DMS114 treated with DMSO at 0.1 percent for 48 hours (cell line): ENCODE measurements around the gene ASTN2.

Source experiments
- DNase-seq: peaks from one replicate; lab custom pipeline; 2025; ENCODE audit not compliant: unreplicated experiment; lab: John Stamatoyannopoulos, UW

The ASTN2 gene

DNA sequence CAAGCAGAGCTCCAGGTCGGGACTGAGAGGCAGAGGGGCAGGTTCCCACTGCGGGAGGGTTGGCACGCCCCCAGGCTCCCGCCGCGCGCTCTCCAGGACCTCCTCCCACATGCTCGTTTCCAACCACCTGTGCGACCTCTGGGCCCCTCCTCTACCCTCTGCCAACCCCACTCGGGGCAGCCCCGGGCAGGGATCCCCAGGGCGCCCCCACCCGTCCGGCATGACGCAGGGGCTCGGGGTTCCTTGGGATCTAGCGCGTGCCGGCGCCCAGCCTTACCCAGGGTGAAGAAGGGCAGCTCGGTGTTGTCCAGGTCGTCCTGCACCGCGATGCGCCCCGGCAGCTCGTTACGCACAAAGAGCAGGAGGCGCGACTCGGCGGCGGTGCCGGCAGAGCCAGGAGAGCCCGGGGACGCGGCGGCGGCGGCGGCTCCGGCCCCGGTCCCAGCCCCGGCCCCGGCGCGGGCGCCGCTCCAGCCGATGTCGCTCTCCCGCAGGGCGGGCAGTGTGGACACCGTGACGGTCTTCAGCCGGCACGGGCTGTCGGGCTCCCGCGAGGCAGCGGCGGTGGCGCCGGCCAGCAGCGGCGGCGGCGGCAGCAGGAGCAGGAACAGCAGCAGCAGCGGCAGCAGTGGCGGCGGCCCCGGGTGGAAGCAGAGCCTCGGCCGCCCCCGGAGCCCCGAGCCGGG, 494 bp downstream of the ASTN2 start:
- DNase-seq = no peak

- no peak for DNase-seq
Observed at GRCh38 chr9:117413346-117414219, 1.3 kb downstream of the ASTN2 start.

GRCh38 chr9:117412841-117413240, 2.0 kb downstream of the ASTN2 start:
- DNase-seq = no peak

GRCh38 chr9:117412006-117412715, 2.7 kb downstream of the ASTN2 start:
- DNase-seq = no peak

DNA sequence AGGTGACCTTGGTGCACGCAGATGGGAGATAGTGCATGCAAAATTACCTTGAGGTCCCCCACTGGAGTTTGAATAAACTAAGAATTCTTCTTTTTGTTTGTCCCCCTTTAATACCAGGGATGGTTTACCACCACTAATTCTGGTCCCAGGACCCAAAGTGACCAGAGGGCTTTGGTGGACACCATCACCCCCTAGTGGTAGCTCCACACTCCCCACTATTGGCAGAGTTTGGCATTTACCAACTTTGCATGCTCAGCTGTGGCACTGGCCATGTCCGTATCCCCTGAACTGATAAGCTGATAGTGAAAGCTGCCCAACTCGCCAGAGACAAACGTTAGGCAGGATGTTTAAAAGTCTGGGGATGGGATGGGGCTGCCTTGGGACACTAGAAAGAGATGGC, 3.3 kb downstream of the ASTN2 start:
- no peak for DNase-seq

GRCh38 chr9:117409321-117409720, 5.5 kb downstream of the ASTN2 start:
- no peak for DNase-seq

DNA sequence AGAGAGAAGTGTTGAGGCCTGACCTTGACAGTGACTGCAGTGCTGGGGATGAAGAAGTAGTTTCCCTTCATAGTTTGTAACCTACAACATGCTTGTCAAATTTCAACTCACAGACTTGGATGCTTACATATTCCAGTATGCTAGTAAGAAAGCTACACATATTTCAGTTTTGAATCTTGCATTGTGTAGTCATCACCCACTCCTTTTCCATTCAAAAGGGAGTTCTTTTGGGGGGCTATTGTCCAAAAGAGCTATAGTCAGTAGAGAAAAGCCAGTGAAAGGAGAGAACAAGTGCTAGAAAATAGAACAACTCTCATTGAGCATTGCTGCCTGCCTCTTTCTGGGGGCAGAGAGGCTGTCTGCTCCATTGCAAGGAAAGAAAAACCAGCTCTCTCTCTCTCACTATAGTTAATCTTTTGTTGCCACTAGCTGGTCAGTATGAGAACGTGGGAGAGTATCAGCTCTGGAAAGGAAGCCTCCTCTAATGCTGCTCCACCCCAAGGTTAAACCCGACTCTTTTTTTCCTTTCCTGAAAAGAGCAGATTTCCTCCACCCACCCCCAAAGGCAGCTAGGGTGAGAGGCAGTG, 7.3 kb downstream of the ASTN2 start:
- no peak for DNase-seq

DNA sequence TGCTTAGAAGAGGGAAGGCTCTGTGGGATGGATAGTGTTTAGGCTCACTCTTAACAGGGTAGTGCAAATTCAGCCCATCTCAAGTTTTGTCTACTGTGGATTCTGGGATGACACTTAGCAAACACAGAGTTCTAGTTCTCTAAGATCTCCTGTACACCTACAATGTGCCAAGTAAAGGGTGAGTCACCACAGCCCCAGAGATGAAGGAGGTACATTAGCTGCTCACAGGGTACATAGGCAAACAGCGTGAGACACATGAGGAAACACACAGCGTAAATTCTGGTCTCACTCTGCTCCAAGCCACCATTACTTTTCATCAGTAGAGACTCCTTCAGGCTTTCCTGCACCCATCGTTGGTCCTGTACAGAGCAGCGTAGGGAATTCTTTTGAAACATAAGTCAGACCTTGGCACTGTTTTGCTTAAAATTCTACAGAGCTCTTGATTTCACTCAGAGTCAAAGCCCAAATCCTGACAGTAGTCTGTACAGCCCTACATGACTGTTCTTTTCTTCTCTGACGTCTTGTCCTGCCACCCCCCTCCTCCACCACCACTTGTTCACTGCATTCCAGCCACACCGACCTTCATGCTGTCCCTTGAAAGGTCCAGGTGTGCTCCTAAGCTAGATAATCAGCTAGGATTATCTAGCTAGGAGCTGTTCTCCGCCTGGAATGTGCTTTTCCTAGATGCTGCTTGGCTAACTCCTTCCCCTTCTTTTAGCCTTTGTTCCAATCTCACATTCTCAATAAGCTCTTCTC, 8.7 kb downstream of the ASTN2 start:
- DNase-seq = no peak

DNA sequence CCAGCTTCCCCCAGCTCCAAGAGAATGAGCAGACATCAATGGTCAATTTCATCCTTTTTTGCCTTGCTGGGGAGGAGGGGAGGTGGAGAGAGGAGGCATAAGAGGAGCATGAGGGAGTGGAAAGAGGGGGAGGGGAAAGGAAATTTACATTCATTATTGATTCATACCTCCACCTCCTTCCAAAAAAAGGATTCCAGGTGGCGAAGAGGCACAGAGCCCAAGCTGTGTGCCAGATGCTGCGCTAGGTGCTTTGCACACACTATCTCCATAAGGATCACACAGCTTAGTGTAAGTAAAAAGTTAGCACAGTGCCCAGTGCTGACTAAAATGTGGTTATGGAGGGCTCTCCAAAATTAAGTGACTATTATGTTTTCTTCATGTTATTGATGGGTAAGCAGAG, 11.0 kb downstream of the ASTN2 start:
- DNase-seq = no peak

DNA sequence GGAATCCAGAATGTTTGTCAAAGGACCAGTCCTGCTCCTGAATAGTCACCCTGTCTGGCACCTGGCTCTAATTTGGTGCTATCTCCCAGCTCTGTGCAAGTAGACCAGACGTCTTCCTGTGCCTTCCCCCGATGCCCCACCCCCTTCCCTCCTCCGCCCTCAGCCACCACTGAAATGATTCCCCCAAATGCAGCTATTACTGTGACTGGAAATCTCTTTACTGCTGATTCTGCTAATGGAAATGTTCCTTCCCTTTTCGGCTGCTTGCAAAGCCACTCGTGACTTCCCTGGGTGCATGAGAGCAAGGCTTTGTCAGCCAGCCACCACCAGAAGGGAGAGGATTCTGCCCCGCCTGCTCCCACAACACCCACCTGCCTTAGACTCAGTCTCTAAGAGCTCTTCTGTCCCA, 11.4 kb downstream of the ASTN2 start:
- DNase-seq = no peak

- no peak for DNase-seq
Observed at GRCh38 chr9:117400171-117400570, 14.7 kb downstream of the ASTN2 start.

GRCh38 chr9:117395151-117395650, 19.7 kb downstream of the ASTN2 start:
- DNase-seq = no peak

DNA sequence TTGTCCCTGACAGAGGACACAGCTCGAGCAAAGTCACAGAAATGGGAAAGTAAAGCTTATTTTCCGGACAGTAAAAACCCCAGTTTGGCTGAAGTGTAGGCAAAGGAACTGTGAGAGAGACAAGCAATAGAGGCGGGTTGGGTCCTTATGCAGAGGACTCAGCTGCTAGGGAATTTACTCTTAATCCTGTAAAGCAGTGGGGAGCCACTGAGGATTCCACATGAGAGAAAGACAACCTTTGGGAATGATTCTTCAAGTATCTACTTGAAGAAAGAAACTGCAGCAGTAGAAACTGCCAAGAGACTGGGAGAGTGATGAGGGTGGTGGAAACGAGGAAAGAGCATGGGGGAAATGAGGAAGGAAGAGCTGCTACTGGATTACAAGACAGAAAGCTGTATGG, 20.2 kb downstream of the ASTN2 start:
- no peak for DNase-seq

GRCh38 chr9:117392992-117393391, 21.9 kb downstream of the ASTN2 start:
- no peak for DNase-seq

DNA sequence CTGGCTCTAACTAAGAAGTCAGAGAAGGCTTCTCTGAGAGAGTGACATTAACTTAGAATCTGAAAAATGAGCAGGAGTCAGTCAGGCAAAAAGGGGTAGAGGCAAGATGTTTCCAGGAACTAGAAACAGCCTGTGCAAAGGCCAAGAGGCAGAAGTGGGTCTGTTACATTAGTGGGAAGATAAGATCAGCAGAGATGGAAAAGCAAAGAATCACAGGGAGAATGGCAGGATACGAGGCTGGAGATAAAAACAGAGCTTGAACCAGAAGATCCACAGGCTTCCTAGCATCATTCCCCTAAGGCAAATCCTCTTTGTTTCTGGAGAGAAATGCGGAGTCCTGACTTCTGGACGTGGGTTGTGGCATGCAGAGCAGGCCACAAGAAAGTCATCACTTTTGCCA, 27.4 kb downstream of the ASTN2 start:
- no peak for DNase-seq

DNA sequence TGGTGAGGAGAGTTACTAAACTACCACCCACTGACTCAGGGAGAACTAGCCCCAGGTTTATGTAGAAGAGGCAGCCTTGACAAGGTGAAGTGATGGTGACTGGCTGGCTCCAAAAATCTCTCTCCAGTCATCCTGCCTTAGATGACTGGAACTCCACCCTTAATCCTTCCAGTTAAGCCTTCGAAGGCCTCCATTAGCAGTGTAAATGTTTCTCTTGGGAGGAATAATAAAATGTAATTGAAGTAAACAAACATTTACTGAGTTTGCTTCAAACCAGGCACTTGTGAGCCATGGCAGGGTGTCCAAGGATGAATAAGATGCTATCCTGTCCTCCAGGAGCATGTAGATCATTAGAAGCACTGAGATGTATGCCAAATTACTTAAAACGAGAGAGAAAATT, 35.5 kb downstream of the ASTN2 start:
- no peak for DNase-seq

DNA sequence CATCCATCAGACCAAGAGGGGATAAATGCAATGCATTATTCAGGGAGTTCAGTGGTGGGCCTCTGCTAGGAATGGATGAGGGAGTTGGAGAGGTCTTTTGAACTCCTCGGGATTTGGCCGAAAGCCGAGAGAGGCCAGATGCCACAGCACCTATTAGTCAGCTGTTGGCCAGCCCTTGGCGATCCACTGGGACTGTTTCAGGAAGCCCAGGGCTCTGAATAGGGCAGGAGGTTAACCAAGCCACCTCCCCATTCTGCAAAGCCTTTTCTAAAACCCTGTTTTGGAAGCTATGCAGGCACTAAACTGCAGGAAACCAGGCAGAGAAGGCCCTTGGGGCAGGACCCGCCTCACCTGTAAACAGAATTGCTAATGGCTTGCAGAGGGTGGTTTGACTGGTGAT, 37.8 kb downstream of the ASTN2 start:
- DNase-seq = no peak

GRCh38 chr9:117375956-117376355, 38.9 kb downstream of the ASTN2 start:
- no peak for DNase-seq

DNA sequence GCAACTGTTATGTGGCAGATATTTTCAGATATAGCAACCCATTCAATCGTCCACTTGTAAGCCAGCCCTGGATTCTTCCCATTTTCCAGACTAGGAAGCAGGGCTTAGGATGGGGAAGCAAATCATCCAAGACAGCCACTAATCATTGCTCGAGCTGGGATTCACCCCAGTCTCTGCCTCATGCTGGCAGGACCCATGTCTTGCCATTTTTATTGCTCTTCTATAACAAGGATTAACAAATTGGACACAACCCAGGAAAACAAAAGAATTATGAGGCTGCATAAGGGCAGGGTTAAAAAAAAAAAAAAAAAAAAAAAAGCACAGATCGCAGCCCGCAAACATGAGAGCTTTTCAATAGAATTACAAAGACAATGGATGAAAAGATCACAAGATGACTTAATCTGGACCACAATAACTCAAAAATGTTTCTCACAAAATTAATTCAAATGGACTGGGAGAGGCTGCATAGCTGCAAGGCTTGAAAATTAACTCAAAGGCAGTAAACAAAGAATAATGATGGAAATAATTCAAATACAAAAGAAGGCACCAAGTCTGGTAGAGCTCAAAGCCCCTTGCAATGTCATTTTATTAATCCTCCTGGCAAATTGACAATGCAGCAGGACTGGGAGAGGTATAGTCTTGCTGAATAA, 40.7 kb downstream of the ASTN2 start:
- no peak for DNase-seq

GRCh38 chr9:117368684-117369230, 46.1 kb downstream of the ASTN2 start:
- no peak for DNase-seq
